Astrocyte (in vitro differentiated cells and primary cell): ENCODE data around the gene NELFB. TPM values are rescaled to one million over a fixed set of nuclear protein-coding genes. Genes with fewer than 3 reads are reported as not detected.

Experiments
- DNase-seq: peaks from one replicate; pipeline ENCODE4 v3.0.0-alpha.2; 2010; ENCODE audit warnings: low read depth
- FAIRE-seq: peaks from 2 replicates; lab custom pipeline; 2011; peaks lifted over from hg19 to GRCh38; lab: Jason Lieb, UNC
- H2AFZ ChIP-seq: 2 replicates; pipeline ENCODE4 v1.6.0; 2012; ENCODE audit warnings: low read depth, low read length, inconsistent platforms
- H3K27ac ChIP-seq: 2 replicates; pipeline ENCODE4 v1.5.1; 2011; ENCODE audit warnings: low read depth, low read length, inconsistent platforms
- H3K27me3 ChIP-seq: 2 replicates; pipeline ENCODE4 v1.6.0; 2011; ENCODE audit warnings: low read length, inconsistent platforms; ENCODE audit not compliant: insufficient read depth
- H3K36me3 ChIP-seq: 2 replicates; pipeline ENCODE4 v1.5.1; 2011; ENCODE audit warnings: low read length, inconsistent platforms; ENCODE audit not compliant: insufficient read depth
- H3K4me1 ChIP-seq: 2 replicates; pipeline ENCODE4 v1.5.1; 2011; ENCODE audit warnings: low read length, inconsistent platforms; ENCODE audit not compliant: insufficient read depth
- H3K4me2 ChIP-seq: 2 replicates; pipeline ENCODE4 v1.6.0; 2012; ENCODE audit warnings: low read length, inconsistent platforms
- H3K4me3 ChIP-seq: 2 replicates; pipeline ENCODE4 v1.5.1; 2011; ENCODE audit warnings: low read depth, mild to moderate bottlenecking, low read length, inconsistent platforms; ENCODE audit not compliant: insufficient read depth
- H3K79me2 ChIP-seq: 2 replicates; pipeline ENCODE4 v1.6.0; 2012; ENCODE audit warnings: mild to moderate bottlenecking, low read length, inconsistent platforms; ENCODE audit not compliant: insufficient read depth
- H3K9ac ChIP-seq: 2 replicates; pipeline ENCODE4 v1.6.0; 2012; ENCODE audit warnings: mild to moderate bottlenecking, low read length, inconsistent platforms
- H3K9me3 ChIP-seq: 2 replicates; pipeline ENCODE4 v1.5.1; 2012; ENCODE audit warnings: low read depth, mild to moderate bottlenecking, low read length, inconsistent platforms; ENCODE audit not compliant: insufficient read depth
- H4K20me1 ChIP-seq: 2 replicates; pipeline ENCODE4 v1.6.0; 2012; ENCODE audit warnings: low read length, inconsistent platforms; ENCODE audit not compliant: insufficient read depth
- H3K27ac Mint-ChIP-seq: one replicate; pipeline ENCODE4 v1.8.0; 2021; ENCODE audit warnings: mild to moderate bottlenecking, mixed read lengths; ENCODE audit not compliant: unreplicated experiment
- H3K27me3 Mint-ChIP-seq: one replicate; pipeline ENCODE4 v1.8.0; 2021; ENCODE audit warnings: low read depth, mixed read lengths; ENCODE audit not compliant: unreplicated experiment
- H3K36me3 Mint-ChIP-seq: one replicate; pipeline ENCODE4 v1.8.0; 2021; ENCODE audit warnings: low read depth, mixed read lengths; ENCODE audit not compliant: unreplicated experiment
- H3K4me1 Mint-ChIP-seq: one replicate; pipeline ENCODE4 v1.8.0; 2021; ENCODE audit warnings: low read depth, mixed read lengths; ENCODE audit not compliant: unreplicated experiment
- H3K4me3 Mint-ChIP-seq: one replicate; pipeline ENCODE4 v1.8.0; 2021; ENCODE audit warnings: mild to moderate bottlenecking, moderate library complexity, mixed read lengths; ENCODE audit not compliant: unreplicated experiment
- H3K9me3 Mint-ChIP-seq: one replicate; pipeline ENCODE4 v1.8.0; 2021; ENCODE audit warnings: mild to moderate bottlenecking, mixed read lengths; ENCODE audit not compliant: unreplicated experiment
- CTCF ChIP-seq: IDR thresholded peaks from 2 replicates; pipeline ENCODE4 v1.5.1; 2011; ENCODE audit warnings: low read depth, mild to moderate bottlenecking, inconsistent platforms, low read length, moderate library complexity; ENCODE audit not compliant: insufficient read depth
- EZH2 ChIP-seq: IDR thresholded peaks from 2 replicates; pipeline ENCODE4 v1.6.1; 2012; ENCODE audit warnings: mild to moderate bottlenecking, low read length, inconsistent platforms; ENCODE audit not compliant: insufficient read depth
- total RNA-seq: library from RNA; stranded (reverse); gene quantifications from 2 replicates; pipeline ENCODE4 v1.2.1, GENCODE V29; 2021

Gene NELFB
- total RNA-seq, 1 donor from 2014 or later: 48.9 TPM

DNA sequence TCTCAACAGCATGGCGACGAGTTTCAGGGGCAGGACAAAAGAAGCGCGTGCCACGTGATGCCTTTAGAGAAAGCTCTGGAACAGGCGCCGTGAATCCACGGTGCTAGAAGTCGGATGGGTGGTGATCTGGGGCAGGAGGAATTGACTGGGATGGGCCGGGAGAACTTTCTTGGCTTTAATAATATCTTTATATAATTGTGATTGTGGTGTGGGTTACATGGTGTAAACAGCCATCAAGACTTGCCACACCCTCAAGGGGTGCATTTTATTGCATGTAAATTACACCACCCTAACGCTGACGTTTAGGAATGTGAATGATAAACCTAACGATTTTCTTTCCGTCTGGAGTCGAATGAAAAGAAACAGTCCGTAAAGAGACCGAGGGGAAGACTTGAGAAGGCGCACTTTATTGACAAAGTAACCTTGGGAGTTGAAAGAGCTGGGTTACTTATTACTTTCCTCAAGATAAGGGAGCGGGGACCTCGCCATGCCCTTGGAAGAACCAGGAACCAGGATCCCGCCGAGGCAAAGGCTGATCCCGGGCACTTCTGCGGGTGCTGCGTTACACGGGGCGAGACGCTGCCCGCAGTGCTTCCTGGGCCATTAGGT is 38.5 kb downstream of the NELFB start:
- H3K4me3 ChIP-seq: no peak overlapping the region
- H3K9ac ChIP-seq: no peak overlapping the region
- FAIRE-seq: no peak
- H3K36me3 Mint-ChIP-seq: no peaks in the 10 kb centered on the region
- H3K27ac ChIP-seq: no peak overlapping the region
- peaks cover 19% of the 10 kb centered on the region for H3K4me1 ChIP-seq
- no peaks in the 10 kb centered on the region for H3K79me2 ChIP-seq
- no peak for DNase-seq
- H2AFZ ChIP-seq: no peak overlapping the region
- H3K27me3 Mint-ChIP-seq: peaks cover 11% of the 10 kb centered on the region
- no peaks in the 10 kb centered on the region for H3K36me3 ChIP-seq
- TF ChIP-seq CTCF (no peak), EZH2 (no peak)
- H3K4me3 Mint-ChIP-seq: peak overlapping the region; percentile 67
- H3K9me3 Mint-ChIP-seq: no peaks in the 10 kb centered on the region
- no peak overlapping the region for H3K4me2 ChIP-seq
- no peak overlapping the region for H3K27ac Mint-ChIP-seq
- peaks cover 4% of the 10 kb centered on the region for H3K4me1 Mint-ChIP-seq
- H3K27me3 ChIP-seq: peaks cover 6% of the 10 kb centered on the region
- H4K20me1 ChIP-seq: no peaks in the 10 kb centered on the region
- H3K9me3 ChIP-seq: peaks cover 4% of the 10 kb centered on the region

GRCh38 chr9:137294091-137294680 is 39.1 kb downstream of the NELFB start:
- no peaks in the 10 kb centered on the region for H3K36me3 Mint-ChIP-seq

More at GRCh38 chr9:137294091-137294680, 39.1 kb downstream of the NELFB start:
- DNase-seq: peak; percentile 26
- Histone ChIP-seq H3K79me2 (no peaks in the 10 kb centered on the region), H3K27me3 (peaks cover 6% of the 10 kb centered on the region), H3K4me3 (no peak overlapping the region), H4K20me1 (peaks cover under 1% of the 10 kb centered on the region), H3K36me3 (no peaks in the 10 kb centered on the region), H3K27ac (no peak overlapping the region), H2AFZ (no peak overlapping the region), H3K9ac (no peak overlapping the region), H3K4me2 (no peak overlapping the region), H3K9me3 (peaks cover 4% of the 10 kb centered on the region), H3K4me1 (peaks cover 25% of the 10 kb centered on the region)
- peak overlapping the region; percentile 67 for H3K4me3 Mint-ChIP-seq
- H3K27ac Mint-ChIP-seq: peak overlapping the region; percentile 58
- H3K27me3 Mint-ChIP-seq: peaks cover 11% of the 10 kb centered on the region
- H3K4me1 Mint-ChIP-seq: peaks cover 4% of the 10 kb centered on the region
- H3K9me3 Mint-ChIP-seq: no peaks in the 10 kb centered on the region
- TF ChIP-seq CTCF (no peak), EZH2 (no peak)
- no peak for FAIRE-seq
